GM20431 (cell line): ENCODE data around the gene CCL8.
"Not testable (repeated sequence)": the region's sequence is repeated elsewhere in the genome, so short reads cannot be mapped to it uniquely, and the experiment has no call there.

Source experiments
- in situ Hi-C: fragments of 300-500 bp; cut with MseI, MboI; formaldehyde crosslinking; loops from one replicate; pipeline ENCODE4 v1.15.0; 2020; ENCODE audit warnings: low sequenced_read_pairs; ENCODE audit not compliant: unreplicated experiment

CCL8 gene

GRCh38 chr17:34312080-34312479, 7.2 kb upstream of the CCL8 start:
- in situ Hi-C loops = no loop called here

GRCh38 chr17:34313164-34313563, 6.1 kb upstream of the CCL8 start:
- in situ Hi-C loops = no loop called here

- in situ Hi-C loops = no loop called here
Observed at GRCh38 chr17:34314279-34314678, 5.0 kb upstream of the CCL8 start.

- in situ Hi-C loops = no loop called here
Observed at GRCh38 chr17:34318474-34318873, 761 bp upstream of the CCL8 start.

GRCh38 chr17:34321964-34322363, 2.7 kb downstream of the CCL8 start:
- in situ Hi-C loops = no loop called here

GRCh38 chr17:34327580-34327979, 8.3 kb downstream of the CCL8 start:
- in situ Hi-C loops = not testable (repeated sequence)

- in situ Hi-C loops = no loop called here
Observed at GRCh38 chr17:34337701-34338100, 18.5 kb downstream of the CCL8 start.

- in situ Hi-C loops = no loop called here
Observed at GRCh38 chr17:34339138-34339770, 20.0 kb downstream of the CCL8 start.

- in situ Hi-C loops = no loop called here
Observed at GRCh38 chr17:34341916-34342315, 22.7 kb downstream of the CCL8 start.

- in situ Hi-C loops = no loop called here
Observed at GRCh38 chr17:34347063-34347462, 27.8 kb downstream of the CCL8 start.

- in situ Hi-C loops = no loop called here
Observed at GRCh38 chr17:34349751-34350150, 30.5 kb downstream of the CCL8 start.

- in situ Hi-C loops = no loop called here
Observed at GRCh38 chr17:34351096-34351495, 31.9 kb downstream of the CCL8 start.

- in situ Hi-C loops = no loop called here
Observed at GRCh38 chr17:34352191-34352590, 33.0 kb downstream of the CCL8 start.

- in situ Hi-C loops = loop anchor here (5.0 kb wide), 1 partner anchor 147 kb away; no protein-coding TSS in a partner anchor
Observed at GRCh38 chr17:34354637-34355036, 35.4 kb downstream of the CCL8 start.

- in situ Hi-C loops = loop anchor here (5.0 kb wide), 1 partner anchor 149 kb away; no protein-coding TSS in a partner anchor
Observed at GRCh38 chr17:34356194-34356593, 37.0 kb downstream of the CCL8 start, which contains the start of gene CCL13. CCL13 (plus strand) TSS chr17:34356480; CDS start chr17:34356527, 47 bp downstream.

GRCh38 chr17:34357398-34357797, 38.2 kb downstream of the CCL8 start:
- in situ Hi-C loops = loop anchor here (5.0 kb wide), 1 partner anchor 150 kb away; no protein-coding TSS in a partner anchor

GRCh38 chr17:34358631-34359030, 39.4 kb downstream of the CCL8 start:
- in situ Hi-C loops = loop anchor here (5.0 kb wide), 1 partner anchor 151 kb away; no protein-coding TSS in a partner anchor

GRCh38 chr17:34360601-34361270, 41.5 kb downstream of the CCL8 start:
- in situ Hi-C loops = no loop called here

GRCh38 chr17:34361478-34362061, 42.3 kb downstream of the CCL8 start:
- in situ Hi-C loops = no loop called here

- in situ Hi-C loops = no loop called here
Observed at GRCh38 chr17:34363183-34363661, 44.0 kb downstream of the CCL8 start, which contains the start of gene CCL1. CCL1 (minus strand) TSS chr17:34363233; CDS start chr17:34363161, 72 bp downstream.

GRCh38 chr17:34364751-34365150, 45.5 kb downstream of the CCL8 start:
- in situ Hi-C loops = no loop called here
